ENCODE results near the gene LRRC2. TPM values are rescaled to one million over a fixed set of nuclear protein-coding genes. Genes with fewer than 3 reads are reported as not detected.
"Not testable (repeated sequence)": the region's sequence is repeated elsewhere in the genome, so short reads cannot be mapped to it uniquely, and the experiment has no call there.

The LRRC2 gene
- total RNA-seq, 1 donor from 2014 or later: 2.4 TPM

DNA sequence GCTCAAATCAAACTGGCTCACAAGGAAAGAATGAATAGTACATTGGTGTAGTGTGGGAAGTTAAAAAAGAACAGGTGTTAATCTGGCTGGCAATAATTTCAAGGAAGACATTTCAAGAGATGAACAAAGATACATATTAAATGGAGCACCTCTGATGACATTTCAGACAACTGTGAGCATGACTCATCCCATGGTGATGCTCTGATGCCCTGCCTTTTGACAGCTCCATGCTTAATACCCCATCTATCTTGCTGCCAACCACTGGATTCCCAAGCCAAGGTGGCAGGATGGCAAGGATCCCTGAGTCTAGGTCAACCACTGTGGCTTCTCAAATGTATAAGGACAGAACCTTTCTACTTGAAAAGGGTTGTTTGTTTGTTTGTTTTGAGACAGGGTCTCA lies 29.3 kb downstream of the LRRC2 start:
- FAIRE-seq (no peak), DNase-seq (ENCODE audit: low spot score in 2 of 2) (no peak)

DNA sequence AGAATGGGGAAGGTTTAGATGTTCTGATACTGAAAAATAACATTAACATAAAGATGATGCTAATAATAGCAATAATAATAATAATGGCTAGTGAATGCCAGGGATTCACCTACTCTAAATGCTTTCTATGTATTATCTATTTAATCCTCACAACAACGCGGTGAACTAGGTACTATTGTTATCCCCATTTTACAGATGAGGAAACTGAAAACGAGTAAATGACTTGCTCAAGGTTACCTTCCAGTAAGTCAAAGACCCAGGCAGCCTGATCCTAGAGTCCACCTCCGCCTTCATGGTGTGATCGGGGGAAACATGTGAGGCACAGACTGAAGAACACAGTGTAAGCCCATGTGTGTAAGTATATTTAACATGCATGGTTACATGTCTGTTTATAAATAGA lies 30.4 kb downstream of the LRRC2 start:
- FAIRE-seq (no peak), DNase-seq (ENCODE audit: low spot score in 2 of 2) (no peak)

DNA sequence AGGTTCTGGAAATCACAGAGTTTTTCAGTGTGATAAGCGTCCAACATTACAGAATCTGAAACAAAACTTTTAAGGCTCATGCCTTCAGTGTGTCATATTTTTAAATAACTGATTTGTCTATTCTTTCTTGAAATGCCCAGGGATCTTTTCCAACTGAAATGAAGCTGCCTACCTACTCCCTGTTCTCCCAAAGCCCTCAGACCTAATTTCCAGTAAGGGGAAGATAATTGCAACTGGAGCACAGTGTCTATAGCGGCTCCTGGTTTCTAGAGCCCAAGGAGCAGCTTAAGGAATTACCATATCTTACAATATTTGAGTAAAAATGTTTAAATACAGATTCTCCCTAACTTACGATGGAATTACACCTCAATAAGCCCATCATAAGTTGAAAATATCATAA lies 33.0 kb downstream of the LRRC2 start:
- no peak for FAIRE-seq

DNA sequence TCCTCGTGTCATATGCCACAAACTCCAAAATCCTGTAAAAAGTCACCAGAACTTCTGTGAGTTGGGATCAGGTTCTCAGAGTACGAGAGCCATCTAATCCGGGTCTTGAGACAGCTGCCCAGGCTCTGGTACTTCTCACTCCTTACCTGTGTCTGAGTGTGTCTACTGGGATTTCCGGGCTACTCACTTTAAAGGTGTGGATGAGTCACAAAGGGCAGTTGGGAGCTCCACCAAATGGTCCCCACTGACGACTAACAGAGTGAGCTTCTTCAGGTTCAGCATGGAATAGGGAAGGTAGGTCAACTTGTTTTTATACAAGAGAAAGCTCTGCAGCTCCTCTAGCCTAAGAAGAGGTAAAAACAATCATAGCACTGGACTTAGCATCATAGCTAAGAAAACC lies 38.9 kb downstream of the LRRC2 start:
- DNase-seq (ENCODE audit: low spot score in 2 of 2) (no peak), FAIRE-seq (no peak)

More for the DNA sequence above, 33.0 kb downstream of the LRRC2 start:
- DNase-seq (ENCODE audit: low spot score in 2 of 2): no peak

DNA sequence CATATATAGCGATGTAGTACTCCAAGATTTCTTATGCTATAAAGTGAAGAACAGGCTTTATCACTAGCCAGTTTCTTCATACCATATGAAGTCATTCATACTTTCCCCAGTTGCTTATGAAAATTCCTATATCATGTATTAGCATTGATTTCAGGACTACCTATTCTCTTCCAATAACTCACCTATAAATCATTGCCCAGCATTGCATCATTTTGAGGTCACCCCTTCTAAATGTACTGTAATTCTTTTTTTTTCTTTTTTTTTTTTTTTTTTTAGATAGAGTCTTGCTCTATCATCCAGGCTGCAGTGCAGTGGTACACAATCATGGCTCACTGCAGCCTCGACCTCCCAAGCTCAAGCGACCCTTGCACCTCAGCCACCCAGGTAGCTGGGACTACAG lies 41.3 kb downstream of the LRRC2 start:
- FAIRE-seq (no peak), DNase-seq (ENCODE audit: low spot score in 2 of 2) (no peak)

DNA sequence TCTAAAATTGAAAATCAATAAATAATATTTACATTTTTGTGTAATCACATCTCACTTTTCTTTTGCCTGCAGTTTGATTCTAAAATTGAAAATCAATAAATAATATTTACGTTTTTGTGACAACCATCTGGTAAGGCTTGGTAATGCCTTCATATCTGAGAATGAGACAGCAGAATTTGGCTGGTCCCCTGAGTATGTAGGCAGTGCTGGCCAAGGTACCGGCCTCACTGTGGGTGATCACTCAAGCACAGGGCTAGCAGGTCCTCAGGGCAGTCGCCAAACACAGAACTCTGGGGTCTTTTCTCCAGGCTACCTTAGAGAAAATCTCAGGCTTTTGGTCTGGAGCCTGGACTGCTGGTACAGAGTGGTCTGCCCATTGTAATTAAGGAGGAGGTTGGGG lies 42.1 kb downstream of the LRRC2 start:
- DNase-seq (ENCODE audit: low spot score in 2 of 2) (no peak), FAIRE-seq (no peak)

DNA sequence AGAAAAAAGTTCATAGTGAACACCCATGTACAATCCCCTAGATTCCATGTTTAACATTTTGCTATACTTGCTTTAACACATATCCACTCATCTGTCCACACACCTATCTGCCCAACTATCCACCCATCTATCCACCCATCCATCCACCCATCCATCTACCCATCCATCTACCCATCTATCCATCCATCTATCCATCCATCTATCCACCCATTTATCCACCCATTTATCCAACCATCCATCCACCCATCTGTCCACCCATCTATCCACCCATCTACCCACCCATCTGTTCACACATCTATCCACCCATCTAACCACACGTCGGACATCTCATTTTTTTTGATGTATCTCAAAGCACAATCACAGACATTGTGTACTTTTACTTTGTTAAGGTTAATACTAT lies 42.5 kb downstream of the LRRC2 start:
- FAIRE-seq (no peak), DNase-seq (ENCODE audit: low spot score in 2 of 2) (no peak)

DNA sequence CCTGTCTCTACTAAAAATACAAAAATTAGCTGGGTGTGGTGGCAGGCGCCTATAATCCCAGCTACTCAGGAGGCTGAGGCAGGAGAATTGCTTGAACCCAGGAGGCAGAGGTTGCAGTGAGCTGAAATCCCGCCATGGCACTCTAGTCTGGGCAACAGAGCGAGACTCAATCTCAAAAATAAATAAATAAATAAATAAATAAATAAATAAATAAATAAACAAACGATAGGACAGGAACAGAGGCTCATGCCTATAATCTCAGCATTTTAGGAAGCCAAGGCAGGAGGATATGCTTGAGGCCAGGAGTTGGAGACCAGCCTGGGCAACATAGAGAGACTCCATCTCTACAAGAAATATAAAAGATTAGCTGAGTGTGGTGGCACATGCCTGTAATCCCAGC lies 43.9 kb downstream of the LRRC2 start:
- not testable (repeated sequence) for FAIRE-seq; DNase-seq (ENCODE audit: low spot score in 2 of 2)

DNA sequence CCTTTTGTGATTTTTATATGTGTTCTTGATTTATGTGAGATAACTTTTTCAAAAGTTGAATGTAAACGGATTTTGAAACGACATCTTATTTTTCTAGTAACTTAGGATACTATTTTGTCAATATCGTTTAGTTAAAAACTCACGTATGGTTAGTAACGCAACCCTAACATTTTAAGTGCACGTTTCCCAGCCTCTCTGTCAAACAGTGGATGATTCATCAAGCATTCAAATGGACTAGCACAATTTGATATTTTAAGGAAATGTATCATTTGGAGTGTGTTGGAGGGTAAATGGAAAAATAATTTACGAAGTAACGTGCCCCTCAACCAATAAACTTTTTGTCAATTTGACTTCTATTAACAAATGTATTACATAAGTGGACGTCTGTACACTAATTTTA lies 45.0 kb downstream of the LRRC2 start:
- DNase-seq (ENCODE audit: low spot score in 2 of 2): no peak
- FAIRE-seq: no peak

DNA sequence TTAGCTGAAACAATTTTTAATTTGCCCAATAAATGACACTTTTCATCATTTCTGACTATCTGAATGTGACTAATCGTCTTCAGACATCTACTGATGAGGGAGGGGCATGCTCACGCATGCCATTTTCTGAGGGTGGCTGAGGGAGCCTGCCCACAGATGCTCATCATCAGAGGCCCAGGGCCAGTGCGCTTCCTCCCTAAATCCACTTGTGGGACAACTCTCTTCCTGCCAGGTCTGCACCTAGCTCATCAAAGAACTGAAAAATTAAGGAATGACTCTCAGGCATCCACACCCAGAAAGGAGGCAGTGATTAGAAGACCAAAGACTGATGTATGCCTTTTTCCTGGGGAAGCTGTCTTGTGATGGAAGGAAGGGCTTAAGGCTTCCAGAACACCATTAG lies 45.6 kb downstream of the LRRC2 start:
- DNase-seq (ENCODE audit: low spot score in 2 of 2) (no peak), FAIRE-seq (no peak)

DNA sequence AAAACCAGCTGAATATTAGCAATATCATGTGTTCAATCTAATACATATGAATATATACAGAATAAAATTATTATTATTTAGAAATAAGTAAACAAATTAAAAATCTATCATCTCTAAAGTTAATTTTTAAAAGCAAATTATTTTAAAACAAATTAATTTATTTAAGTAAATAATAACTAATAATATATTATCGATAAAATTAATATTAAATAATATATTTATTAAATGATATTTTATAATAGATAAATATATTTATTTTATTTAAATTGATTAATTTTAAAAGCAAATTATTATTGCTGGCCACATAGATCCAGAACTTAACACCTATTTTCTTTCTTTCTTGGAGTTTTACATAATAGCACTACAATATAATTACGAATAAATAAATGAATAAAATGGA lies 46.1 kb downstream of the LRRC2 start:
- DNase-seq (ENCODE audit: low spot score in 2 of 2) (no peak), FAIRE-seq (peak; percentile 99)

DNA sequence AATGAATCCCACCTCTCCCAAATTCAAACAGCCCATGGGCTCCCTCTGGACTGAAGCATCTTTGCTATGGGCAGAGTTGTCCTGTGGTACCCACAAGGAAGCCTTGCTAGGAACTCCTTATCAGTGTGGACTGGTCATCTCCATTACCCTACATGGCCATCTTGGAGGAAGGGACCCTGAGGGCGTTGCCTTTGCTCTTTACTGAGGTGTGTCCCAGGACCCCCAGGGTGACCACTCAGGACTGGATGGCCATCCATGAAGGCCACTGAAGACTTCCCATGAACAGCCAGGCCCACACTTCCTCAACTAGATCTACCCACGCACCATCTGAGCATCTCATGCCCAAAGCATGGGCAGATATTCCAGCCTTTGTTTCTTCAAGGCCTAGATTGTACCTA lies 48.3 kb downstream of the LRRC2 start:
- FAIRE-seq (no peak), DNase-seq (ENCODE audit: low spot score in 2 of 2) (no peak)

DNA sequence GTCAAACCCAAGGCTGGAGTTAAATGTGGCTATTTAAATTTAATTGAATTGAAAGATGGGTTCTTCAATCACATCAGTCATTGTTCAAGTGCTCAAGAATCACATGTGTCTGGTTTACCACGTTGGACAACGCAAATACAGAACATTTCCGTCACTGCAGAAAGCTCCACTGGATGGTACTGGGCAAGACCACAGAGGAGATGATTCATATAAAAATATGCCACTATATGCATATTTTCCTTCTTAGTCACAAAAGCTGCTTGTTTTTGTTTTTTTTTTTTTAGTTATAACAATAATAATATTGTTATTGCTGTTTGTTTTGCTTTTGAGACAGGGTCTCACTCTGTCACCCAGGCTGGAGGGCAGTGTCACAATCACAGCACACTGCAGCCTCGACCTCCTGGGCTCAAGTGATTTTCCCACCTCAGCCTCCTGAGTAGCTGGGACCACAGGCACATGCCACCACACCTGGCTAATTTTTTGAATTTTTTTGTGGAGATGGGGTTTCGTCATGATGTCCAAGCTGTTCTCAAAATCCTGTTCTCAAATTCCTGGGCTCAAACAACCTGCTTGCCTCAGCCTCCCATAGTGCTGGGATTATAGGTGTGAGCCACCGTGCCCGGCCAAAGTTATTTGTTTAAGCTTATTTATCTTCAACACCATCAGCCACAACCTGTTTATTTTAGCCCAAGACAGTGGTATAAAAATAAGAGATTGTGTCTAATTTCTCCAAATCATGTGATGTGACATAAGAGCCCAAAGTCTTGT lies 48.9 kb downstream of the LRRC2 start:
- FAIRE-seq (no peak), DNase-seq (ENCODE audit: low spot score in 2 of 2) (no peak)

DNA sequence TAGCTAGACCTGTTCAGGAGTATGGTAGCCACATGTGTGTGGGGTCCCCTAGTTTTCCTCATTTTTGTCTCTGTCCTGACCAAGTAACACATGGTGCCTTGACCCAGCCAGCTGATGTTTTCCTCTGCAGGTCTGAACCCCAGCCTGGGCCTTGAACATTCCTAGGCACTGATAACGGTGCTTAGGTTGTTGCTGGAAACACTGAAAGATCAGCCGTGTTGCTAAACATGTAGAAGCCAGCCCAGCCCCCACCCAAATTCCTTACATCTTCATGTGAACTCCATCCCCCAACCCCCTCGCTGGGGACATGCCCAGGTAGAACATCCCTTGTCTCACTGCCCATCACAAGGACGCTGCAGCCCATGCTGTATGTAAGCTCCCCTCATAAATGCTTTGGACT lies 49.6 kb downstream of the LRRC2 start:
- FAIRE-seq (no peak), DNase-seq (ENCODE audit: low spot score in 2 of 2) (no peak)

DNA sequence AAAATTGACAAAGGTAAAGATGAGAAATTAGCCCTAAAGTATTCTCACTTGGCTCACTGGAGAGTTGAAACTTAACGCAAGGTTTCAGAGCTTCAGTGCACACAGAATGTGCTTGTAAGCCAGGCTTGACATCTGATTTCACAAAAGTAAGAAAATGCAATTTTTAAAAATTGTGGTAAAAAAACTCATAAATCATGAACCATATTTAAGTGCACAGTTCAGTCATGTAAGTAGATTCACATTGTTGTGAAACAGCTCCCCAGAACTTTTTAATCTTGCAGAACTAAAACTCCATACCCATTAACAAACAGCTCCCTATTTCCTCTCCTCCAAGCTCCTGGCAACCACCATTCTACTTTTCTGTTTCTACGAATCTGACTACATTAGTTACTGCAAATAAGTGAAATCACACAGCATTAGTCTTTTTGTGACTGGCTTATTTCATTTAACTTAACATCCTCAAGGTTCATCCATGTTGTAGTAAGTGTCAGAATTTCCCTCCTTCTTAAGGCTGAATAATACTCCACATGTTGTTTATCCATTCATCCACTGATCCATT lies 53.8 kb downstream of the LRRC2 start:
- DNase-seq (ENCODE audit: low spot score in 2 of 2) (no peak), FAIRE-seq (no peak)

DNA sequence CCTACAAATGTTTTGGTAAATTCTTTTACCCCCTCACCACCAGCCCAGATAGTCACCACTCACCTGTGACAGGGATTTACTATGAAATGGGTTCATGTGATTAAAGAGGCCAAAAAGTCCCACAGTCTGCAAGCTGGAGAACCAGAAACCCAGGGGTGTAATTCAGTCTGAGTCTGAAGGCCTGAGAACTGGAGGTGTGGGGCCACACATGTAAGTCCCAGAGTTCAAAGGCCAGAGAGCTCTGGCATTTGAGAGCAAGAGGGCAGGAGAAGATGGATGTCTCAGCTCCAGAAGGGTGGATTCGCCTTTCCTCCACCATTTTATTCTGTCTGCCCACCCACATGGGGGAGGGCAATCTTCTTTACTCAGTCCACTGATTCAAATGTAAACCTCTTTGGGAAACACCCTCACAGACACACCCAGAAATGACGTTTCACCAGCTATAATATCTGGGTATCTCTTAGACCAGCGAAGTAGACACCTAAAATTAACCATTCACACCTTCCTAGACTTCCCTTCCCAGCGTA lies 56.4 kb downstream of the LRRC2 start:
- no peak for DNase-seq (ENCODE audit: low spot score in 2 of 2)
- no peak for FAIRE-seq

DNA sequence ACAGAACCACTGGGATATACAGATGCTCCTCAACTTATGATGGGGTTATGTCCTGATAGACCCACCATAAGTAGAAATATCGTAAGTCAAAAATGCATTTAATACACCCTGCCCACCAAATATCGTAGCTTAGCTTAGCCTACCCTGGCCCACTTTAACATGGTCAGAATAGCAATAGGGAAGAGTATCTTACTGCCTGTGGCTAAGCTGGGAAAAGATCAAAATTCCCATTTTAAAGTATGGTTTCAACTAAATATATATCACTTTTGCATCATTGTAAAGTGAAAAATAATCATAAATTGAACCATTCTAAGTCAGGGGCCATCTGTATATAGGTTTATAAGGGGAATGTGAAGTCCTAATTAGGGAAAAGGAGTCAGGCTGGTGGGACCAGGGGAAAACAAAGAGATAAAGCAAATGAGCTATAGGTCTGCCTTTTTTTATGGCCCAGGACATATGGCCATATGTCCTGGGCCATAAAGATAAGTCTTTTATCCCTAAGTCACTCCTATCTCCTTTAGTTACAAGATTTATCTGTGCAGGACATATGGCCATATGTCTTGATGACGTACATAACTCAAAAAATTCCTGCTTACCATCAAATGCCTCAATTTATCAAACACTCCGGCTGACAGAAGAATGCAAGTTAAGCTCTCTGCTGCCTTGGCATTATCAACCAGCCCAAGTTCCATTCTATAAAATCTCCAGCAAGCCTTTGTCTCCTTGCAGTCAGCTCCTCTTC lies 57.1 kb downstream of the LRRC2 start:
- DNase-seq (ENCODE audit: low spot score in 2 of 2) (no peak), FAIRE-seq (no peak)

DNA sequence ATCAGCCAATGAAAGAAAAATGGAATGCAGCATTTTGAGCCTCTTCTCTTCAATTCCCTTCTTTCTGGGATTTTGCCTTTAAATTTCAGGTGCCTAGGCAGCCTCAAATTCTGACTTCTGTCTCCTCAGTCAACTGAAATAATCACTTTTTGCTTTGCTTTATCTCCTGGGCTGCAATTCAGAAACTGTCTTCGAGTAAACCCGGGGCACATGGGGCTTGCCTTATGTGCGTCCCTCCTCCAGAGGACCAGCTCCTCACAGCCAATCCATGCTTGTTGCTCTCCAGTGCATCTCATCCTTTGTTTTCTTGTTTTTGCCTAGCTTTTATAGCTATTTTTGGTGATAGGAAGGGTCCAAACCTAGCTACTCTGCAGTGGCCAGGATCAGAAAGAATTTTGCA lies 59.6 kb downstream of the LRRC2 start:
- FAIRE-seq (no peak), DNase-seq (ENCODE audit: low spot score in 2 of 2) (no peak)

DNA sequence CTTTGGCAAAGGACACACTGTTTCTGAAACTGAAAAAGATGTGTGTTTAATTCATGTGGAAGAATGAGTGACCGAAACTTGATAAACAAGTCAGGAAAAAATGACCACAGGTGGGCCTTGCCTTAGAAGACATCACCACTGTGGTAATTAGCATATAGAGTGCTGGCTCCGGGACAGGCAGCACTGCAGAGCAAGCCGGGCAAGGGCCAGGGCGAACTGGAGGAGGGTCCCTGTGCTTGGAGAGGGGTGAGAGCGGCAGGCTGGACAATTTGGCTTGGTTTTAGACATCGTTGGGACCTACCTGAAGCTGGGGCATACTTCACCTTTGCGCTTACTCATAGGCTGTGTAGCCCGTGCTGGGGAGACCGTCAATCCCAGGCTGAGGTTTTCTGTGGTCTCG lies 60.1 kb downstream of the LRRC2 start:
- DNase-seq (ENCODE audit: low spot score in 2 of 2) (no peak), FAIRE-seq (no peak)

DNA sequence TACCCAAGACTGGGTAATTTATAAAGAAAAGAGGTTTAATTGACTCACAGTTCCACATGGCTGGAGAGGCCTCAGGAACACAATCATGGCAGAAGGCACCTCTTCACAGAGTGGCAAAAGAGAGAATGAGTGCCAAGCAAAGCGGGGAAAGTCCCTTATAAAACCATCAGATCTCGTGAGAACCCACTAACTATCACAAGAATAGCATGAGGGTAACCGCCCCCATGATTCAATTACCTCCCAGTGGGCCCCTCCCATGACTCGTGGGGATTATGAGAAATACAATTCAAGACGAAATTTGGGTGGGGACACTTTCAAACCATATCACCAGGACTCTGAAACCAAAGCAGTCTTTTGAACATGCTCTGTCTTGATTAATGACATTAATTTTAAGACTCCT lies 61.3 kb downstream of the LRRC2 start:
- no peak for DNase-seq (ENCODE audit: low spot score in 2 of 2)
- FAIRE-seq: no peak

DNA sequence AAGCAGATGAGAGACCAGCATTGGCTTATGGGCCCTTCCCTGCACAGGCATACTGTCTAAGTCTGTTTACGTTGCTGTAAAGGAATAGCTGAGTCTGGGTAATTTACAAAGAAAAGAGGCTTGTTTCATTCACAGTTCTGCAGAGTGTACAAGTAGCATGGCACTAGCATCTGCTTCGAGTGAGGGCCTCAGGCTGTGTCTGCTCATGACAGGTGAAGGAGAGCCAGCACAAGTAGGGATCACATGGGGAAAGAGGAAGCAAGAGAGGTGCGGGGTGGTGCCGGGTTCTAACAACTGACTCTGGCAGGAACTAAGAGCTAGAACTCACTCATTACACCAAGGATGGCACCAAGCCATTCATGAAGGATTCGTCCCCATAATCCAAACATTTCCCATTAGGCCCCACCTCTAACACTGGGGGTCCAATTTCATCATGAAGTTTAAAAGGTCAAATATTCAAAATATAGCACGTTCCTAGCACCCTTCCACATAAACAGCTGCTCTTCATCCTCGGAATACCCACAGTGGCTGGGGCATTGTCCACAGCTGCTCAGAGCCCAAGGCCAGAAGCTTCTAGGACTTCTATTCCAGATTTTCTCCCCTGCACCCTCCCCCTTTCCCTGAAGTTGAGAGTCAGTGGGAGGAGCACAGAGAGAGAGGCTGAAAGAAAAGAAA lies 62.8 kb downstream of the LRRC2 start:
- no peak for FAIRE-seq
- no peak for DNase-seq (ENCODE audit: low spot score in 2 of 2)

All from frontal cortex (tissue), 4 donors.